HG03064 (cell line): Measurements from ENCODE around the gene SLC45A1.
A peak's percentile ranks its signal among the peaks of the same experiment; 100 is the strongest.
"Not testable (repeated sequence)": the region's sequence is repeated elsewhere in the genome, so short reads cannot be mapped to it uniquely, and the experiment has no call there.

Experiments
- ATAC-seq: cut with Tn5 transposase; IDR thresholded peaks from one replicate; pipeline ENCODE4 v1.9.1; 2021; ENCODE audit warnings: low read depth; ENCODE audit not compliant: unreplicated experiment

Gene SLC45A1

GRCh38 chr1:8317647-8318381 lies at the start of gene SLC45A1:
Gene SLC45A1, plus strand, starts transcription at chr1:8318114. Its CDS starts 6,216 bp downstream, at chr1:8324330.
- no peak for ATAC-seq

DNA sequence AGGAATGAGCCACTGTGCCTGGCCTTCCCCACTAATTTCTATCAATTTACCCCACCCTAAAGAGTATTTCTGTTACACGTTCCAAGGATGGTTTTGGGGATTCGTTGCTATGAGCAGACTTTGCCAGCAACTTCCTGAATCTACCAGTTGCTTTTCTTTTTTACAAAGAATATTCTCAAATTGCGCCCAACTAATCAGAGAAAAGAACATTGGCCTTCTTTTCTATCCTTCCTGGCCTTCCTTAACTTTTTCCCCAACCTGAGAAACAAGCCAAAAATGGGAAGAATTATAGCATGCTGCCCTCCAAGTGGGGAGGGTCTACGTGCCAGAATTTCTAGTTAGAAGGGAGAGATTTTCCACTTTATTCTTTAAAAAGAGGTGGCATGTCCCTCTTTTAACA lies 44.9 kb upstream of the SLC45A1 start:
- ATAC-seq = no peak

GRCh38 chr1:8274352-8274751 lies 43.6 kb upstream of the SLC45A1 start:
- ATAC-seq = no peak

GRCh38 chr1:8276173-8276914 lies 41.6 kb upstream of the SLC45A1 start:
- ATAC-seq = no peak

- ATAC-seq = no peak
Observed at GRCh38 chr1:8276932-8277331, 41.0 kb upstream of the SLC45A1 start.

DNA sequence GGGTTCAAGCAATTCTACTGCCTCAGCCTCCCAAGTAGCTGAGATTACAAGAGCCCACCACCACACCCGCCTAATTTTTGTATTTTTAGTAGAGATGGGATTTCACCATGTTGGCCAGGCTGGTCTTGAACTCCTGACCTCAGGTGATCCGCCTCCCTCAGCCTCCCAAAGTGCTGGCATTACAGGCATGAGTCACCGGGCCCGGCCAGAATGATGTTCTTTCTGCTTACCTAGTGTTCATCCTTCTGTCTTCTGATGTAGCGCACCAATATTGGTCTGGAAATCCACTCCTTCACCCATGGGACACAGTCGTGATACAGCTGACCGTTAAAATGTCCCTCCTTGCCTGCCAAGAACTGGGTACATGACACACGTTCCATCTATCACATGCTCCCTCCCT lies 39.2 kb upstream of the SLC45A1 start:
- ATAC-seq = not testable (repeated sequence)

- ATAC-seq = no peak
Observed at GRCh38 chr1:8281843-8282509, 35.9 kb upstream of the SLC45A1 start.

GRCh38 chr1:8283058-8283884 lies 34.6 kb upstream of the SLC45A1 start:
- peak; percentile 90 for ATAC-seq

- ATAC-seq = no peak
Observed at GRCh38 chr1:8284127-8284526, 33.8 kb upstream of the SLC45A1 start.

DNA sequence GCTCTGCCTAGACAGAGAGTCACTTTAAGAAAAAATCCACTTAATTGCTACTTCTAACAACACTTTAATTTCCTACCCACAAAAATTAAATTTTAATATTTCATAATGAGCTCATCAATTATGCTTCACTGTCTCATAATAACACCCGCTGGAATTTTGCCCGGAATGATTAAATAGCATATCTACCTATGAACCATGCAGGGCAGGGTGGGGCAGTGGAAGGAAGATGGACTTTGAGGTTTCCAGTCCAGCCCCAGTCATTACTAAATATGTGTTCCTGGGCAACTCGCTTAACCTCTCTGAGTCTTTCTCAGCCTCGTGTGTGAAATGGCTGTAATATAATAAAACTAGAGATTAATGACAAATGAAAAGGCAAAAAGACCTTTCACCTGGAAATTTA lies 32.8 kb upstream of the SLC45A1 start:
- no peak for ATAC-seq

GRCh38 chr1:8285965-8286364 lies 31.9 kb upstream of the SLC45A1 start:
- no peak for ATAC-seq

GRCh38 chr1:8293118-8293517 lies 24.8 kb upstream of the SLC45A1 start:
- ATAC-seq = no peak

DNA sequence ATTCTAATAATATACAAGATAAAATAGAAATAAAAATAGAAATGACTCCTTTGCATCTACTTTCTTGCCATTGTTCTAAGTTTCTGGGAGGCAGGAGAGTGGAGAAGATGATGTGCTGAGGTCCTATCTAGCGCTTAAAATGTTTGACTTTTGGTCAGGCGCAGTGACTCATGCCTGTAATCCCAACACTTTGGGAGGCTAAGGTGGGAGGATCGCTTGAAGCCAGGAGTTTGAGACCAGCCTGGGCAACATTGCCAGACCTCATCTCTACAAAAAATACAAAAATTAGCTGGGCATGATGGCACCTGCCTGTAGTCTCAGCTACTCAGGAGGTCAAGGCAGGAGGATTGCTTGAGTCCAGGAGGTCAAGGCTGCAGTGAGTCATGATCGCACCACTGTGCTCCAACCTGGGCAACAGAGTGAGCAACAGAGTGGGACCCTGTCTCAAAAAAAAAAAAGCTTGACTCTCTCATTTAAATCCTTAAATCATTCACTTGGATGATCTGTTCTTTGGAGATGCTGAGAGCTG lies 24.2 kb upstream of the SLC45A1 start:
- no peak for ATAC-seq

DNA sequence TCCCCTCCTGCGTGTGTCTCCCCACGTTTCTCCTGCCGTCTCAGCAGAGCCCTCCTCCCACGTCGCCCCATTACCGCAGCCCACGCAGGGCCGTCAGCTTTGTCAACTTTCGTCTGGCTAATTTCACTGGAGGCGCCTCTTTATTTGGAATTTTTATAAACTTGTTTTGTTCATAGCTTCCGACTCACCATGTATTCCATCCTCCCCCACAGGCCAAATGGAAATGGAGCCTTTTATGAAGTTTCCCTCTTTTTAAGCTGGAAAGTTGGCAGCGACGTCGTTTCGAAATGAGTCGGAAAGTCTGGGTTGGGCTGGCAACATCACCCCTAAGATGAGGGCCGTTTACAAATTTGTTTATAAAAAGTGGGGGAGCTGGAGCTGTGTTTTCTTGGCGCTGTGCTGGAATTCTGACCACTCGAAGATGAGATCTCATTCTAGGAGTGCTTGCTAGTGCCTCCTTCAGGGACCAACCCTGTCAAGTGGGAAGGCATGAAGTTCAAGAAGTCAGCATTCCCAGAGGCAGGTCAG lies 23.7 kb upstream of the SLC45A1 start:
- ATAC-seq = no peak

DNA sequence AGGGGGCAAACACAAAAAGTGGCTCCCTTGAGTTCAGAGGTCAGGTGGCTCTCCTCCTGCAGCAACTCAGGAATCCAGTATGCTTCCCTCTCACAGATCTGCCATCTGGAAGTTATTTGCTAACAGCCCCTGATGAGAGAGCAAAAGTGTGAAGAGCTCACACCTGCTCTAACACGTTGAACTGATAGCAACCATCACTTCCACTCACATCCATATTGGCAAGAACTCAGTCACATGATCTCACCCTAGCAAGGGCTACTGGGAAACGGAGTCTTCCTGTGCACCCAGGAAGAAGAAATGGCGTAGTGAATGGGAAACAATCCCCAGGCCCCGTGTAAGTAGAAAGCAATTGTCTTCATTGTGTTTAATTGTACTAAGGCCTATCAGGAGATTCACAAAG lies 20.7 kb upstream of the SLC45A1 start:
- no peak for ATAC-seq

DNA sequence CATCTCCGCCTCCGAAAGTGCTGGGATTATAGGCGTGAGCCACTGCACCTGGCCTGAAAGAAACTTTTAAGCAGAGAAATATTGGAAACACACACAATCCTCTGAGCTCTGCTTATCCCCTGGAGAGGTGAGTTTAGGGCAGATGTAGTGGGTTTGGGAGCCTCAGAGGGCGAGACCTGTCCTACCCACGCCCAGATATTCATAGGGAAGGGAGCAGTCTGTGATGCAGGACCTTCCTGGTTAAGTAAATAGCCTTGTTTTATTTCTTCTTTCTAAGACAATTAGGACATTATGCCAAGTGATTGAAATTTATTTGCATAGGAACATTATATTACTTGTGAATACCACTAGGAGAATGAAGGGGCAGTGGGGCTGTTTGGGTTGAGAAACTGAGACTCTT lies 18.0 kb upstream of the SLC45A1 start:
- no peak for ATAC-seq

- ATAC-seq = no peak
Observed at GRCh38 chr1:8302081-8302956, 15.6 kb upstream of the SLC45A1 start.

DNA sequence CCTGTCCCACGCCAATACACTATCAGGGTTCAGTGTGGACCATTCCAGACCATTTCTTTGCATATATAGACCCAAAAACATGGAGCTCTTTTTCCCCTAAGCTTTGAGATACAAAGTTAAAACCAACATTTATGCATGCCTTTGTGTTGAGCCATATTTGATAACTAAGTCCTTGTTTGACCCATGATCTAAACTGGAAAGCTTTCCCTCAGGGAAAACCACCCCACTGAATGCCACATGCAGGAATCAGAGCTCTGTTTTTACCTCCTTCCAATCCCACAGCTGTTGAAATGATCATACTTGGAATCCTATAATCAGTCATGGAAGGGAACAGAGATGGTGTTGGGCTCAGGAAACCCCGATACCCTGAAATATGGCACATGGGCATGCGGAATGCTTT lies 14.8 kb upstream of the SLC45A1 start:
- ATAC-seq = no peak

- no peak for ATAC-seq
Observed at GRCh38 chr1:8303876-8304275, 14.0 kb upstream of the SLC45A1 start.
